NCI-H1092 treated with DMSO at 0.1 percent for 48 hours (cell line): ENCODE measurements around the gene HJV.
"Not testable (repeated sequence)": the region's sequence is repeated elsewhere in the genome, so short reads cannot be mapped to it uniquely, and the experiment has no call there.

Experiments used
- DNase-seq: peaks from one replicate; lab custom pipeline; 2025; lab: John Stamatoyannopoulos, UW

HJV gene, protein sequence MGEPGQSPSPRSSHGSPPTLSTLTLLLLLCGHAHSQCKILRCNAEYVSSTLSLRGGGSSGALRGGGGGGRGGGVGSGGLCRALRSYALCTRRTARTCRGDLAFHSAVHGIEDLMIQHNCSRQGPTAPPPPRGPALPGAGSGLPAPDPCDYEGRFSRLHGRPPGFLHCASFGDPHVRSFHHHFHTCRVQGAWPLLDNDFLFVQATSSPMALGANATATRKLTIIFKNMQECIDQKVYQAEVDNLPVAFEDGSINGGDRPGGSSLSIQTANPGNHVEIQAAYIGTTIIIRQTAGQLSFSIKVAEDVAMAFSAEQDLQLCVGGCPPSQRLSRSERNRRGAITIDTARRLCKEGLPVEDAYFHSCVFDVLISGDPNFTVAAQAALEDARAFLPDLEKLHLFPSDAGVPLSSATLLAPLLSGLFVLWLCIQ

DNA sequence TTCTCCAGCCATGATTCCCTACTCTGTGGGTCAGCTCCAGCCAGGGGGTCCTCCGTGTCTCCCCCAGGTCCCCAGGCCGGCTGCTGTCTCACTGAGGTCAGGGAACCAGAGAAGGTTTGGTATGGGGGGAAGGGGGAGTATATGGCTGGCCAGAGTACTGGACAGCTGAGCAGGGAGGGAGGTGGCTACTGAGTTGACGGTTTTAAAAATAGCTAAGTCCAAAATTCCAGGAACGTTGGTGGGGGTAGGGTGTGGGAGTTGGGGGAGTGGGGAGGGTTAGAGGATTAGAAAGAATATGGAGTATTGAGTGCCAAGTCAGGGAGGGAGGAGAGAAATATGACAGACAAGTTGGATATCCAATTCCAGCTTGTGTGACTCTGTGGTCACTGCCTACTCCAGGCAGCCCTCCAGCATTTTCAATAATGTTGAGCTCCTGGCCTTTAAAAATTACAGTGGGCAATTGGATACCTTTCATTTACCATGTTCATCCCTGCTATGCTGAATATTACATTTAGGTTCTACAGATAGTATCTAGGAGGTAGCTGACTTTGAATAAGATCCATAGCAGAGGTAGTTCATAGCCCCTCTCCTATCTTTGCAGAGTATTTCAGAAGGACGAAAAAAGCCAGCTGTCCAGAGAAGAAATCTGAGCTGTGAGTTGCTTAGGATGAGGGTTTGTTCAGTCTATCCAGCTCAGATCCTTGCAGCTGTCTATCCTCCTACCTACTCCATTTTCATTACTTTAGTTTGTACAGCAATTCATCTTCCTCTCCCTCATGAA, at the start of gene HJV:
Gene HJV (minus strand): TSS at position 114 of the 781 bp plus-strand sequence. CDS start 1,504 bp downstream, outside the sequence.
- DNase-seq: no peak

DNA sequence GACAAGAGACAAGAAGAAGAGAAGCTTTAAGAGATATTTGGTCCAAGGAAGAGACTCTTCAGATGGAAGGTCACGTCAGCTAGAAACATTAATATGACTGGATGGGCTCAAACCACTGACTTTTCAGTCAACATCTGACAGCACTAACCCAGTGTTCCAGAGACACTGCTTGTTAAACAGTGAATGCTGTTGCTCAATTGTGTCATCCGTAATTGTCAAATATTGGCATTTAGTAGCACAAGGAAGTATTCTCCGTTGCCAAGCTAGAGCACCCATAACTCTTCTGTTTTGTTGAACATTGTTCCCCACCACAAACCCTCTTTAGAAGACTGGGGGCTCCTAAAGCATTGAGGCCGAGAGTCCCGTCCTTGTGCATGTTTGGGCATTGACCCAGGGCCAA, 37.6 kb upstream of the HJV start:
- not testable (repeated sequence) for DNase-seq

DNA sequence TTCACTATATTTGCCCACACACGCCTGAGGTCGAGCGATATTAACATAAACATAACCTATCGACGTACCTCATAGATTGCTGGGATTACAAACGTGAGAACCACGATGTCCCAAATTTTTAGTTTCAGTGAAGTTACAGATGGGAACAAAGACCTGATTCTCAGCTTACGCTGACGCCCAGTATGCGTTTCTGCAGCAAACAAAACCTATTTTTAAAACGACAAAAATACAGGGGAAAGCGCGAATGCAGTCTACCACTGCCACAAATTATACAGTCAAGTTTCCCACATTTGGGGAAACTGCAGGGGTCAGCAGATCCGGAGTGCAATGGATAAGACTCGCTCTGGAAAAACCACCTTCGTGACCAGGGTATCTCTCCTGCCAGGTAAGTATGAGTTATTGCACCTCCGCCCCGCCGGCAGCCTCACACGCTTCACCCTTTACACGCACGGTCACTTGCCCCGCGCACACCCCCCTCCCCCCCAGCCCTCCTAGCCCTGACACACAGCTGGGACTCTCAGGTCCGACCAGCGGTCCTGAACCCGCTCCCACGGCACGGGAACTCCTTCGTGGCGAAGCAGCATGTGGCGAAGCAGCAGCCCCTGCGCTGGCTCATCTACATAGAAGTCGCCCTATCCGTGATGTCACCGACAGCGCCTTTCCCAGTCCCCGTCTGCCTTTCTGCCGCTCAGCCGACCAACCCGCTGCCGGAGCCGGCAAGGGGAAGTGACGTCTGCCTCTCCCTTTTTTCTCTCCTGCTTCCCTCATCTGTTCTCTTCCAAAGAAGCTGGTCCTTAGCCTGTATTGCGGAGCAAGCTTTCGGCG, 30.5 kb upstream of the HJV start:
- peak; percentile 98 for DNase-seq

DNA sequence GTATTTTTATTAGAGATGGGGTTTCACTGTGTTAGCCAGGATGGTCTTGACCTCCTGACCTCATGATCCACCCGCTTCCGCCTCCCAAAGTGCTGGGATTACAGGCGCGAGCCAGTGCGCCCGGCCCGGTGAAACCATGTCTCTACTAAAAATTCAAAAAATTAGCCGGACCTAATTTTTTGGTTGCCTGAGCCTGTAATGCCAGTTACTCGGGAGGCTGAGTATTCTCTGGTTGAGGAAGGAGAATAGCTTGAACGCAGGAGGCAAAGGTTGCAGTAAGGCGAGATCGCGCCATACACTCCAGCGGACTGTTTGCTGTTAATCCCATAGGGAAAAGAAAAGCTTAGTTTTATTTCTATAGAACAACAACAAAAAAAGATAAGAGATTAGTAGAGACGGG, 29.9 kb upstream of the HJV start:
- no peak for DNase-seq

DNA sequence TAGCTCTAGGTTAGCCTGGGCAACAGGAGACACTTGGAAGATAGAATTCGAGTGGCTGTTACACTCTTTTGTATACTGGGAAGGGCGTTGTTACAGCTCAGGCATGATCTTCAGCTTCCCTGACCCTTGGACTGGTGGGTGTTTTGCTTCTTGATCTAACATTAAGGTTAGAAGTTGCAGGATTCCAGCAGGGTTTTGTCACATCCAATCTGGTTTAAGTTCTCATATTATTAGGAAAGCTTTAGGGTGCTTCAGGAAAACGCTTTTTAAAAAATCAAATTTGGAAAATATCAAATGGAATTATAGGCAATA, 29.1 kb upstream of the HJV start:
- DNase-seq: not testable (repeated sequence)

DNA sequence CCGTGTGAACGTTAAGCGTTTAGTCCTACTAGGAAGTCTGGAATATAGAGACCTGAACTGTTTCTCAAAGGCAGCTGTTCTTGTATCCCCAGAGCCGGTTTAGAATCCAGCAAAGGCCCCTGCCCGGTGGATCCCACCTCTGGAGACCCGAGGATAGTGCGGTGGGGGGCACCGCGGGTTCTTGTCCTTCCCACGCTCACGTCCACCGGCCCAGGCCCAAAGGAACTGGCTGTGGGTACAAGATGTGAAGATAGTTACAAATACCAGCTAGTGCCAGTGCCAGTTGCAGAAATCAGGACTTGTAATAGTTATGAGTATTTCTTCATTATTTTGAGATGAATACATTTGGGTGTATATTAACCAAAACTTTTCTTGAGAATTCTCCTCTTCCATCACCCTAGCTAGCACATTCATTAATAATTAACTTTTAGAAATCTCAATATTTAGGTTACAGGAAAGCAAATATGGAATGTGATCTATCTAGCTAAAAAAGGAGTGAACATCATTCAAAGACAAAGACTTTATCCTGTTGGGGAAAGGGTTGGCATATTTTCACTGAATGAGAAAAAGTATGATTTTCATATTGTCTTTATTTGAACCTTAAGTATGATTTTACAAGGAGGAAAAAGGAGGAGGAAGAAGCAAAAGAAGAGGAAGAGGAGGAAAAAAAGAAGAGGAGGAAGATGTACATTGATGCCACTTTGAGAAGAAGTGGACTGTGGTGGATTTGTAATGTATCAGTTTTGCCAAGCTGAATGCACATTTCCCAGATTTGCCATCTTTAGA, 28.5 kb upstream of the HJV start:
- not testable (repeated sequence) for DNase-seq

DNA sequence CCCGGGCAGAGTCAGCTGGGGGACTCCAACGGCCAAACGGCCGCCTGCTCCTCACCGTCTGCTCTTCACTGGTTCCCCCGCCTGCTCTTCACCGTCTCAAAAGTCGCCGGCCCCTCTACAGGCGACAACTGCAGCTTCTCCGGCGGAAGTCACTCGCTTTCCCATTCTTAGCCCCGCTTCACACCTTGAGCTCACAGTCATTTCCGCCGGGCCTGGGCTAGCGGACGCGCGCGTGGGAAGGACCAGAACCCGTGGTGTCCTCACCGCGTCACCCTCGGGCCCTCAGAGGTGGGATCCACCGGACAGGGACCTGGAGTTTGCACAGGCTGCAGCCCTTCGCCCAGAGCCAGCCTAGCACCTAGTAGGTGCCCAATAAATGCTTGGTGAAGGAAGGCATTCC, 27.9 kb upstream of the HJV start:
- no peak for DNase-seq

DNA sequence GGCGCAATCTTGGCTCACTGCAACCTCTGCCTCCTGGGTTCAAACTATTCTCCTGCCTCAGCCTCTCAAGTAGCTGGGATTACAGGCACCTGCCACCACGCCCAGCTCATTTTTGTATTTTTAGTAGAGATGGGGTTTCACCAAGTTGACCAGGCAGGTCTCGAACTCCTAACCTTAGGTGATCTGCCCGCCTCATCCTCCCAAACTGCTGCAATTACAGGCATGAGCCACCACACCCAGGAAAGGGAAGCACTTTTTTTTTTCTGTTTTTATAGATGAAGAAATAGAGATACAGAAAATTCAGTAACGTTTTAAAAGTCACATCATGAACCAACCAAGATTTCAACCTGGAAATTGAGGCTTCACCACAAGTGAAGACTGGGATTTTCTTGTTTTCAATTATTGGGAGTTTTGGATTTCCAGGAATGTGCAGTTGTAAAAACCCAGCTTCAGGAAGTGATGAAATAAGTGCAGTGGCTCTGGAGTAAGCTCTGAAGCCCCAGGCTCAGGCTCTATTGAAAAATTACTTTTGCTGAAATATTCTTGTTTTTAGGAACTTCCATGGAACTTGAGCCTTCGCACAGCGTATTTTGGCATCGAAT, 27.1 kb upstream of the HJV start:
- DNase-seq: not testable (repeated sequence)

DNA sequence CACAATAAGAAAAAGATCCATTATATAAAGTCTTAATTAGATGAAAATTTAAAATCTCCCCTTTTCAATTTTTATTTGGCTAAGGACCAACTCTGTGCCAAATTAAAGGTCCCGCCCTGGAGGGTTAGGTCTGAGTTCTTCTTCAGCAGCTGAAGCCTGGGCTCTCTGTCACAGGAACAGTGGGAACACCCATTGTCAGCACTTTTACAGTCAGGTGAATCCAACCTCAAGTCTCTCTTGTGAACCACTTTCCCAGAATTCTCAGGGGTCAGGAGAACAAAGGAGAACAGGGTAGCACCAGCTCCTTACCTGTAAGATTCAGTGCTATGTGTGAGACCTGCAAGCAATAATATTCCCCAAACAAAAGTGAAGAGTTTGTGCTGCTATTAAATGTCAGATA, 25.1 kb upstream of the HJV start:
- DNase-seq: no peak

DNA sequence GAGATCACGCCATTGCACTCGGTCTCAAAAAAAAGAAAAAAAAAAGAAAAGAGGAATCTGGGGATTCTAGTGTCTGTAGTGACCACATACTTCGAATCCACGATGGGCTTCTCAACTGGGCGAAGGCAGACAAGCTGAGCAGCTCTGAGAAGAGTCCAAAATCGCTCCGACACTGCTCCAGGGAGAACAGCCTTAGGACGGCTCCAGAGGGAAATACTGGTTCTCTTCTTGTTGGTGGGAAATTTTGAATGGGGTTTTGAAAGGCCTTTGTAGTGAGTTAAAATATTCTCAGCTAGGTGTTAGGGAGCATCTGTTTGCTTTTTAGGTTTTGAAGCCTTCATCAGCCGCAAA, 18.3 kb upstream of the HJV start:
- no peak for DNase-seq

DNA sequence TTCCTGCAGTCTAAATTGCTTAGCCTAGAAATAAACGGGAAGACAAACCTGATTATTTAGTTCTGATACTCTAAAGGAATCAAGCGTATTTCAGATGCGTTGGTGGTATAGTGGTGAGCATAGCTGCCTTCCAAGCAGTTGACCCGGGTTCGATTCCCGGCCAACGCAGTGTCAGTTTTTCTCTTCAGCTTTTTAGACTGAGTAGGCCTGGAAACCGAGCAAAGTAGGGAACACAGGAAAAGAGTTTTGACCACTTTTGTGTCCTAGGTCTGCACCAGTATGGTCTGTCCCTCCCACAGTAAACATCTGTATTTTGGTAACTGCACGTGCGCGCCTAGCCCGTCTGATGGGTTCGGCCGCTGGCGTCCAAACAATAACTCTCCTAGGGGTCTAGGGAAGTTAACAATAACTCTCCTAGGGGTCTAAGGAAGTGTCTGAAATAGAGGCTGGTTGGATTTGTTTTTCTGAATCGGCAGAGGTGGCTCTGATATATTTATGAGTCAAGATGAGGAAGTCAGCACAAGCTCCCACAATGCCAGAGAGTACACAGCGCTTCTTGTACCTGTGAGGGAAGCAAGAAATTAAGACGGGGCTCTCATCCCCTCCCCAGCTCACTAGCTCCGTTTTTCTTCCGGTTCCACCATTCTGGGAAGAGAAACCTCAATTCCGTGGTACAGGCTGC, 15.6 kb upstream of the HJV start:
- DNase-seq: peak; percentile 98

DNA sequence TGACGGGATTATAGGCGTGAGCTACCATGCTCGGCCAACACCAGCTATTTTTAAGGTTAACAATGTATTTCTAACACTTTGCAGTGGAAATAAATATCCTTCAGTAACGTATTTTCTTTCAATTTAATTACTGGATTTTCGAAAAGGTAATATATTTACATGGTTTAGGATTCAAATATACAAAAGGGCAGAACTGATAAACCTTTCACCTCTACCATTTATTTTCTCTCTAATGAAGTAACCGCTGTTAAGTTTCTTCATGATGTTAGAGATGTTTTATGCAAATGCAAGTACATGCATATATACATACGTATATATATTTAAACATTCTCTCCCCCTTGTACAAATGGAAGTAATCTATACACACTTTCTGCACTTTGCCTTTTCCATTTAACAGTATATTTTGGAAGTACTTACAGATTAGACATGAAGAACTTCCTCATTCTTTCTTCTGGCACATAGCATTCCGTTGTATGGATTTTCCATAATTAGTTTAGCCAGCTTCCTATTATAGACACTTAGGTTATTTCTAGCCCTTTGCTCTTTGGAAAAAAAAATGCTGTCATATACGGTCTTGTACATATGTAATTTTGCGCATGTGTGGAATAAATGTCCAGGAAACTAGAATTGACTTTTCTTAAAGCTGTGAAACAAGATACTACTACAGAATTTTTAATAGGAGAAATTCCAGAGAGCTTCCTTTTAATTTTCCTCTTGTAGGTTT, 14.9 kb upstream of the HJV start:
- DNase-seq: peak; percentile 76

DNA sequence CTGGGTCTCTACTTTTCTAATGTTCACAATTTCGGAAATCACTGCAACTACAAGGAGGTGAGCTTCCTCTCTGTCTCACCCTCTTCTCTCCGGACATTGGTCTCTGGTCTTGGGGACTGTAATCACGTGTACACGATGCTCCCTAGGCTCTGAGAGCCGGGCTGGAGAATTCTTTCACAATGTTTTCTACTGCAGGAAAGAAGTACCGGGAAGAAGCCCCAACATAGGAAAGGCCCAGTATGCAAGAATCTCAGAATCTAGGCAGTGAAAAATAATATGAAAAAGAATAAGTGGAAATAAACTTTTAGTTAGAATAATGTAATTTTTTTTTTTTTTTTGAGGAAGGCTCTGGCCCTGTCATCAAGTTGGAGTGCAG, 13.5 kb upstream of the HJV start:
- no peak for DNase-seq

DNA sequence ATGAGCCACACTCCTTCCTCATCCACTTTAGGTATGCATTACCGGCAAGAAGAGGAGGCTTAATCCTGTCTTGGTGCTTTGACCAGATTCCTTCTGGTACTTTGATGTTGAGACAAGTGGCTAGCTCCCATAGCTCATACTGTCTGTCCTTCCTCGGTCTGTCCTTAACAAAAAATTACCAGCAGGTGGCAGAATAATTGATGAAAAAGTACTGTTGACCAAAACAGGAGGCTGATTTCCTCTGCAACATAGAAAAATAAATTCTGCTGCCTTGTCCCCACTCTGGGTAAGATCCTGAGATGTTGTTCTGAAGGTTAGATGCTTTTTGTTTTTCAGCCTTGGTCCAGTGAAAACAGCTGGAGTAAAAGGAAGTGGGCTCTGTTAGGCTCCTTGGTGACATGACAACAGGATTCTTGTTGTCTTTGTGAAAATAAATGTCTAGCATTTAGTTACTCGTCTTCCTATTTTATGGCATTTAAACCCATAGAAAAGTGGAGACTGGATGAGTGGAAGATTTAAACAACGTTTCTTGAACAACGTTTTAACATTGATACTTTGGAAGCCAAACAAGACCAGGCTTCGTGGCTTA, 11.2 kb upstream of the HJV start:
- peak; percentile 47 for DNase-seq

DNA sequence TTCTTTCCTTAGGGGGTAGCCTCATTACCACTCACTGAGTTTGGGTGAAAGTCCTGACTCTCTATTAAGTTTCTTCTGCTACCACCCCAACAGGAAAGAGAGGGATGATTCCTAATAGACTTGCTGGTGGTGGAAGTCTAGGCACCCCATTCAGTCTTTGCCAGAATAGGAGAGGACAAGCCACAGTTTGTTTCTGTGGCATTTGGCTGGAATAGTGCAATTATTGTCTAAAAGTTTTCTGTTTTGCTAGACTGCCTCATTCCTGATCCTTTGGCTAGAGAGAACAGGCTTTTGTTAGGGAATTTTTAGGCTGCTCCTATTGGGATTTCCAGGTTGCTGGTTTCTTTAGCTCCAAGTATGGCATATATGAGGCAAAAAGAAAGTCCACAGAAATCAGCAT, 9.9 kb upstream of the HJV start:
- DNase-seq: no peak

DNA sequence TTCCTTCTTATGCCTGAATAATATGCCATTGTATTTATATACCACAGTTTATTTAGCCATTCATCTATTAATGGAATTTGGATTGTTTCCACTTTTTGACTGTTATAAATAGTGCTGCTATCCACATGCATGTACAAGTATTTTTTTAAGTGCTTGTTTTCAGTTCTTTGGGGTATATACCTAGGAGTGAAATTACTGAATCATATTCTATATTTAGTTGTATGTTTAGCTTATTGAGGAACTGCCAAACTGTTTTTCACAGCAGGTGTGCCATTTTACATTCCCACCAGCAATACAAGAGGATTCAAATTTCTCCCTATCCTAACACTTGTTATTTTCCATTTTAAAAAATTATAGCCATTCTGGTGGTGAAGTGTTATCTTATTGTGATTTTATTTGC, 7.6 kb upstream of the HJV start:
- DNase-seq: no peak

DNA sequence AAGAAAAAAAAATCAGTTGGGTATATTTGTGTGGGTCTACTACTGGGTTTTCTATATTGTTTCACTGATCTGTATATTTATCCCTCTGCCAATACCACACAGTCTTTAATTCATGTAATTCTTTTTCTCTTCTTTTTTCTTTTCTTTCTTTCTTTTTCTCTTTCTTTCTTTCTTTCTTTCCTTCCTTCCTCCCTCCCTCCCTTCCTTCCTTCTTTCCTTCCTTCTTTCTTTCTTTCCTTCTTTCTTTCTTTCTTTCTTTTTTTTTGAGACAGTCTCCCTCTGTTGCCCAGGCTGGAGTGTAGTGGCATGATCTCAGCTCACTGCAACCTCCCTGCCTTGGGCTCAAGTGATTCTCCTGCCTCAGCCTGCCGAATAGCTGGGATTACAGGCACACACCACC, 5.1 kb upstream of the HJV start:
- not testable (repeated sequence) for DNase-seq

DNA sequence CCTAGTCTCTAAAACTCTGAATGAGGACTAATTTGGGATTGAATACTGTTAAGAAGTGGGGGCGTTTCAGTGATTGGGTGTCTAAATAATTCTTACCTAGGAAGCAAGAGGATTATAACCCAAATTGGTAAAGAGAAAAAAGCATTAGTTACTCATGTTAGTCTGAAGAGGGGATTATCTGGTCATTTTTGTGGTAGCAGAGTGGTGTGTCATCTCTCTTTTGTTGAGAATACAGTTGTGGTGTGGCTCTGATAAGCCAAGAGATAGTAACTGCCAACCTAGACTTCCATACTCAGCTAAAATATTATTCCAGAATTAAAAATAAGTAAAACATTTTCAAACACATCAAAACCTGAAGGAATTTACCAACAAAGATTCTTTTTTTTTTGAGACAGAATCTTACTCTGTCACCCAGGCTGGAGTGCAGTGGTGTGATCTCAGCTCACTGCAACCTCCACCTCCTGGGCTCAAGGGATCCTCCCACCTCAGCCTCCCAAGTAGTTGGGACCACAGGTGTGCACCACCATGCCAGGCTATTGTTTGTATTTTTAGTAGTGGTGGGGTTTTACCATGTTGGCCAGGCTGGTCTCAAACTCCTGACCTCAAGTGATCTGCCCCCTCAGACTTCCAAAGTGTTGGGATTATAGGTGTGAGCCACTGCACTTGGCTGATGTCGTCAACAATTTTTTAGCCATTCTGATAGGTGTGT, 4.4 kb upstream of the HJV start:
- not testable (repeated sequence) for DNase-seq
